Measurements from ENCODE around the gene TIAM2.

DNA sequence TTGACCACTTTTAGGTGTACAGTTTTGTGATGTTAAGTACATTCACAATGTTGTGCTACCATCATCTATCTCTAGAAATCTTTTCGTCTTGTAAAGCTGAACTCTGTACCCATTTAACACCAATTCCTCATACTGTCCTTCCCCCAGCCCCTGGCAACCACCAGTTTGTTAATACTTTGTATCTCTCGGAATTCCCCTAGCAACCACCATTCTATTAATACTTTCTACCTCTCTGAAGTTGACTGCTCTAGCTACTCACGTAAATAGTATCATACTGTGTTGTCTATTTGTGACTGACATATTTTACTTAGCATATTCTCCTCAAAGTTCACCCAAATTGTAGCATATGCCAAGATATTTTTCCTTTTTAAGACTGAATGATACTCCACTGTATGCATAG, 186.4 kb downstream of the TIAM2 start:
- TF ChIP-seq, protein P1, sequence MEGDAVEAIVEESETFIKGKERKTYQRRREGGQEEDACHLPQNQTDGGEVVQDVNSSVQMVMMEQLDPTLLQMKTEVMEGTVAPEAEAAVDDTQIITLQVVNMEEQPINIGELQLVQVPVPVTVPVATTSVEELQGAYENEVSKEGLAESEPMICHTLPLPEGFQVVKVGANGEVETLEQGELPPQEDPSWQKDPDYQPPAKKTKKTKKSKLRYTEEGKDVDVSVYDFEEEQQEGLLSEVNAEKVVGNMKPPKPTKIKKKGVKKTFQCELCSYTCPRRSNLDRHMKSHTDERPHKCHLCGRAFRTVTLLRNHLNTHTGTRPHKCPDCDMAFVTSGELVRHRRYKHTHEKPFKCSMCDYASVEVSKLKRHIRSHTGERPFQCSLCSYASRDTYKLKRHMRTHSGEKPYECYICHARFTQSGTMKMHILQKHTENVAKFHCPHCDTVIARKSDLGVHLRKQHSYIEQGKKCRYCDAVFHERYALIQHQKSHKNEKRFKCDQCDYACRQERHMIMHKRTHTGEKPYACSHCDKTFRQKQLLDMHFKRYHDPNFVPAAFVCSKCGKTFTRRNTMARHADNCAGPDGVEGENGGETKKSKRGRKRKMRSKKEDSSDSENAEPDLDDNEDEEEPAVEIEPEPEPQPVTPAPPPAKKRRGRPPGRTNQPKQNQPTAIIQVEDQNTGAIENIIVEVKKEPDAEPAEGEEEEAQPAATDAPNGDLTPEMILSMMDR (conservative IDR thresholded peaks at IDR 0.05; ENCODE audit: low read depth in 2 of 2): no peak
- TF ChIP-seq, protein P2, sequence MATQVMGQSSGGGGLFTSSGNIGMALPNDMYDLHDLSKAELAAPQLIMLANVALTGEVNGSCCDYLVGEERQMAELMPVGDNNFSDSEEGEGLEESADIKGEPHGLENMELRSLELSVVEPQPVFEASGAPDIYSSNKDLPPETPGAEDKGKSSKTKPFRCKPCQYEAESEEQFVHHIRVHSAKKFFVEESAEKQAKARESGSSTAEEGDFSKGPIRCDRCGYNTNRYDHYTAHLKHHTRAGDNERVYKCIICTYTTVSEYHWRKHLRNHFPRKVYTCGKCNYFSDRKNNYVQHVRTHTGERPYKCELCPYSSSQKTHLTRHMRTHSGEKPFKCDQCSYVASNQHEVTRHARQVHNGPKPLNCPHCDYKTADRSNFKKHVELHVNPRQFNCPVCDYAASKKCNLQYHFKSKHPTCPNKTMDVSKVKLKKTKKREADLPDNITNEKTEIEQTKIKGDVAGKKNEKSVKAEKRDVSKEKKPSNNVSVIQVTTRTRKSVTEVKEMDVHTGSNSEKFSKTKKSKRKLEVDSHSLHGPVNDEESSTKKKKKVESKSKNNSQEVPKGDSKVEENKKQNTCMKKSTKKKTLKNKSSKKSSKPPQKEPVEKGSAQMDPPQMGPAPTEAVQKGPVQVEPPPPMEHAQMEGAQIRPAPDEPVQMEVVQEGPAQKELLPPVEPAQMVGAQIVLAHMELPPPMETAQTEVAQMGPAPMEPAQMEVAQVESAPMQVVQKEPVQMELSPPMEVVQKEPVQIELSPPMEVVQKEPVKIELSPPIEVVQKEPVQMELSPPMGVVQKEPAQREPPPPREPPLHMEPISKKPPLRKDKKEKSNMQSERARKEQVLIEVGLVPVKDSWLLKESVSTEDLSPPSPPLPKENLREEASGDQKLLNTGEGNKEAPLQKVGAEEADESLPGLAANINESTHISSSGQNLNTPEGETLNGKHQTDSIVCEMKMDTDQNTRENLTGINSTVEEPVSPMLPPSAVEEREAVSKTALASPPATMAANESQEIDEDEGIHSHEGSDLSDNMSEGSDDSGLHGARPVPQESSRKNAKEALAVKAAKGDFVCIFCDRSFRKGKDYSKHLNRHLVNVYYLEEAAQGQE (IDR thresholded peaks at IDR 0.05; ENCODE audit: unreplicated experiment): no peak
- TF ChIP-seq NANOG (IDR thresholded peaks at IDR 0.05; ENCODE audit: borderline replicate concordance) (no peak), EZH2 (IDR thresholded peaks at IDR 0.05; ENCODE audit: low read depth, unreplicated experiment) (no peak), EZH2phosphoT487 (IDR thresholded peaks at IDR 0.05; ENCODE audit: unreplicated experiment) (no peak), CREB1 (CRISPR knock-in tag; IDR thresholded peaks at IDR 0.05; ENCODE audit: low read depth) (no peak), POLR2AphosphoS5 (IDR thresholded peaks at IDR 0.05; ENCODE audit: low read depth) (no peak), ZNF114 (CRISPR knock-in tag; IDR thresholded peaks at IDR 0.05) (no peak), ZNF331 (CRISPR knock-in tag; IDR thresholded peaks at IDR 0.05; ENCODE audit: low read depth) (no peak), JUNB (IDR thresholded peaks at IDR 0.05; ENCODE audit: unreplicated experiment) (no peak)
- TF ChIP-seq, protein P3, sequence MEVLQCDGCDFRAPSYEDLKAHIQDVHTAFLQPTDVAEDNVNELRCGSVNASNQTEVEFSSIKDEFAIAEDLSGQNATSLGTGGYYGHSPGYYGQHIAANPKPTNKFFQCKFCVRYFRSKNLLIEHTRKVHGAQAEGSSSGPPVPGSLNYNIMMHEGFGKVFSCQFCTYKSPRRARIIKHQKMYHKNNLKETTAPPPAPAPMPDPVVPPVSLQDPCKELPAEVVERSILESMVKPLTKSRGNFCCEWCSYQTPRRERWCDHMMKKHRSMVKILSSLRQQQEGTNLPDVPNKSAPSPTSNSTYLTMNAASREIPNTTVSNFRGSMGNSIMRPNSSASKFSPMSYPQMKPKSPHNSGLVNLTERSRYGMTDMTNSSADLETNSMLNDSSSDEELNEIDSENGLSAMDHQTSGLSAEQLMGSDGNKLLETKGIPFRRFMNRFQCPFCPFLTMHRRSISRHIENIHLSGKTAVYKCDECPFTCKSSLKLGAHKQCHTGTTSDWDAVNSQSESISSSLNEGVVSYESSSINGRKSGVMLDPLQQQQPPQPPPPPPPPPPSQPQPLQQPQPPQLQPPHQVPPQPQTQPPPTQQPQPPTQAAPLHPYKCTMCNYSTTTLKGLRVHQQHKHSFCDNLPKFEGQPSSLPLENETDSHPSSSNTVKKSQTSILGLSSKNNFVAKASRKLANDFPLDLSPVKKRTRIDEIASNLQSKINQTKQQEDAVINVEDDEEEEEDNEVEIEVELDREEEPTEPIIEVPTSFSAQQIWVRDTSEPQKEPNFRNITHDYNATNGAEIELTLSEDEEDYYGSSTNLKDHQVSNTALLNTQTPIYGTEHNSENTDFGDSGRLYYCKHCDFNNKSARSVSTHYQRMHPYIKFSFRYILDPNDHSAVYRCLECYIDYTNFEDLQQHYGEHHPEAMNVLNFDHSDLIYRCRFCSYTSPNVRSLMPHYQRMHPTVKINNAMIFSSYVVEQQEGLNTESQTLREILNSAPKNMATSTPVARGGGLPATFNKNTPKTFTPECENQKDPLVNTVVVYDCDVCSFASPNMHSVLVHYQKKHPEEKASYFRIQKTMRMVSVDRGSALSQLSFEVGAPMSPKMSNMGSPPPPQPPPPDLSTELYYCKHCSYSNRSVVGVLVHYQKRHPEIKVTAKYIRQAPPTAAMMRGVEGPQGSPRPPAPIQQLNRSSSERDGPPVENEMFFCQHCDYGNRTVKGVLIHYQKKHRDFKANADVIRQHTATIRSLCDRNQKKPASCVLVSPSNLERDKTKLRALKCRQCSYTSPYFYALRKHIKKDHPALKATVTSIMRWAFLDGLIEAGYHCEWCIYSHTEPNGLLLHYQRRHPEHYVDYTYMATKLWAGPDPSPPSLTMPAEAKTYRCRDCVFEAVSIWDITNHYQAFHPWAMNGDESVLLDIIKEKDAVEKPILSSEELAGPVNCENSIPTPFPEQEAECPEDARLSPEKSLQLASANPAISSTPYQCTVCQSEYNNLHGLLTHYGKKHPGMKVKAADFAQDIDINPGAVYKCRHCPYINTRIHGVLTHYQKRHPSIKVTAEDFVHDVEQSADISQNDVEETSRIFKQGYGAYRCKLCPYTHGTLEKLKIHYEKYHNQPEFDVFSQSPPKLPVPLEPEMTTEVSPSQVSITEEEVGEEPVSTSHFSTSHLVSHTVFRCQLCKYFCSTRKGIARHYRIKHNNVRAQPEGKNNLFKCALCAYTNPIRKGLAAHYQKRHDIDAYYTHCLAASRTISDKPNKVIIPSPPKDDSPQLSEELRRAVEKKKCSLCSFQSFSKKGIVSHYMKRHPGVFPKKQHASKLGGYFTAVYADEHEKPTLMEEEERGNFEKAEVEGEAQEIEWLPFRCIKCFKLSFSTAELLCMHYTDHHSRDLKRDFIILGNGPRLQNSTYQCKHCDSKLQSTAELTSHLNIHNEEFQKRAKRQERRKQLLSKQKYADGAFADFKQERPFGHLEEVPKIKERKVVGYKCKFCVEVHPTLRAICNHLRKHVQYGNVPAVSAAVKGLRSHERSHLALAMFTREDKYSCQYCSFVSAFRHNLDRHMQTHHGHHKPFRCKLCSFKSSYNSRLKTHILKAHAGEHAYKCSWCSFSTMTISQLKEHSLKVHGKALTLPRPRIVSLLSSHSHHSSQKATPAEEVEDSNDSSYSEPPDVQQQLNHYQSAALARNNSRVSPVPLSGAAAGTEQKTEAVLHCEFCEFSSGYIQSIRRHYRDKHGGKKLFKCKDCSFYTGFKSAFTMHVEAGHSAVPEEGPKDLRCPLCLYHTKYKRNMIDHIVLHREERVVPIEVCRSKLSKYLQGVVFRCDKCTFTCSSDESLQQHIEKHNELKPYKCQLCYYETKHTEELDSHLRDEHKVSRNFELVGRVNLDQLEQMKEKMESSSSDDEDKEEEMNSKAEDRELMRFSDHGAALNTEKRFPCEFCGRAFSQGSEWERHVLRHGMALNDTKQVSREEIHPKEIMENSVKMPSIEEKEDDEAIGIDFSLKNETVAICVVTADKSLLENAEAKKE (CRISPR knock-in tag; IDR thresholded peaks at IDR 0.05): no peak
